HepG2 (cell line): Measurements from ENCODE around the gene BICDL2. TPM values are rescaled to one million over a fixed set of nuclear protein-coding genes. Genes with fewer than 3 reads are reported as not detected.

Experiments used
- ERF ChIP-seq: IDR thresholded peaks from 2 replicates; pipeline ENCODE4 v1.6.1; 2018; ENCODE audit warnings: missing biosample characterization, missing genetic modification reagents
- FOSL1 ChIP-seq: sonication (generic); formaldehyde crosslinking; IDR thresholded peaks from 2 replicates; pipeline ENCODE4 v1.9.0; 2021; ENCODE audit warnings: missing genetic modification reagents, borderline replicate concordance
- FOXM1 ChIP-seq: sonication (generic); formaldehyde crosslinking; IDR thresholded peaks from 2 replicates; pipeline ENCODE4 v1.5.0; 2020; ENCODE audit warnings: missing genetic modification reagents
- HINFP ChIP-seq: sonication (generic); formaldehyde crosslinking; IDR thresholded peaks from 2 replicates; pipeline ENCODE4 v1.4.0; 2020; ENCODE audit warnings: low read depth, mild to moderate bottlenecking, missing genetic modification reagents
- HIVEP1 ChIP-seq: sonication (generic); formaldehyde crosslinking; IDR thresholded peaks from 2 replicates; pipeline ENCODE4 v1.4.0; 2020; ENCODE audit warnings: mild to moderate bottlenecking, missing genetic modification reagents
- MEF2D ChIP-seq: sonication (generic); formaldehyde crosslinking; IDR thresholded peaks from 2 replicates; pipeline ENCODE4 v1.5.1; 2020; ENCODE audit warnings: mild to moderate bottlenecking, missing genetic modification reagents
- MIXL1 ChIP-seq: IDR thresholded peaks from 2 replicates; pipeline ENCODE4 v1.6.1; 2016
- NFRKB ChIP-seq: fragments of 450-650 bp; IDR thresholded peaks from 2 replicates; pipeline ENCODE4 v1.6.1; 2017
- PTBP1 ChIP-seq: fragments of 200-400 bp; formaldehyde crosslinking; IDR thresholded peaks from 2 replicates; pipeline ENCODE4 v1.6.1; 2018; ENCODE audit warnings: low read length, low read depth; ENCODE audit not compliant: poor library complexity, severe bottlenecking
- SNRNP70 ChIP-seq: fragments of 200-400 bp; formaldehyde crosslinking; IDR thresholded peaks from 2 replicates; pipeline ENCODE4 v1.6.1; 2017; ENCODE audit warnings: mild to moderate bottlenecking, low read depth, low read length, moderate library complexity
- ZNF142 ChIP-seq: sonication (generic); formaldehyde crosslinking; IDR thresholded peaks from 2 replicates; pipeline ENCODE4 v1.4.0; 2020; ENCODE audit warnings: missing genetic modification reagents
- ZNF207 ChIP-seq: fragments of 450-650 bp; IDR thresholded peaks from 2 replicates; pipeline ENCODE4 v1.6.1; 2016; ENCODE audit warnings: antibody characterized with exemption, borderline replicate concordance
- ZNF331 ChIP-seq: sonication (generic); formaldehyde crosslinking; IDR thresholded peaks from 2 replicates; pipeline ENCODE4 v1.4.0; 2020; ENCODE audit warnings: missing genetic modification reagents
- ZNF33B ChIP-seq: sonication (generic); formaldehyde crosslinking; IDR thresholded peaks from 2 replicates; pipeline ENCODE4 v1.5.1; 2020; ENCODE audit warnings: mild to moderate bottlenecking, missing genetic modification reagents
- ZNF382 ChIP-seq: sonication (generic); formaldehyde crosslinking; IDR thresholded peaks from 2 replicates; pipeline ENCODE4 v1.5.0; 2020; ENCODE audit warnings: missing genetic modification reagents, mild to moderate bottlenecking, borderline replicate concordance
- ZNF768 ChIP-seq: sonication (generic); formaldehyde crosslinking; IDR thresholded peaks from 2 replicates; pipeline ENCODE4 v1.4.0; 2020; ENCODE audit warnings: missing genetic modification reagents
- polyA plus RNA-seq, 8 experiments: library from polyadenylated mRNA; depleted of rRNA in 3 of 8; stranded (reverse) in 7 of 8; unstranded in 1 of 8; fragments of >200 nt; fragmentation: Illumina TruSeq in 4 of 8; extraction: Trizol in 4 of 8; gene quantifications; 2 replicates each; pipeline versions ENCODE4 v1.2.1 to v1.2.3, GENCODE V29; 2011 to 2016; ENCODE audit warnings: low read depth in 4 of 8, missing spikeins in 1 of 8, mixed read lengths in 1 of 8; ENCODE audit not compliant: insufficient read depth in 1 of 8
- total RNA-seq, 5 experiments: library from RNA; depleted of rRNA; stranded (reverse); fragments of >200 nt; fragmentation: Illumina TruSeq; extraction: Trizol; gene quantifications; 2 replicates each; pipeline ENCODE4 v1.2.3, GENCODE V29; 2016; ENCODE audit warnings: low read depth in 1 of 5
- TF ChIP-seq, protein P1 (sequence below): sonication (generic); formaldehyde crosslinking; IDR thresholded peaks from 2 replicates; pipeline ENCODE4 v1.5.0; 2020; ENCODE audit warnings: missing genetic modification reagents
- TF ChIP-seq, protein P2 (sequence below), 2 experiments: sonication (generic) in 1 of 2; formaldehyde crosslinking in 1 of 2; IDR thresholded peaks; 2 replicates each; pipeline versions ENCODE4 v1.4.0 to v1.6.1; 2018 to 2020; ENCODE audit warnings: missing genetic modification reagents in 2 of 2, borderline replicate concordance in 1 of 2, low read depth in 1 of 2, mild to moderate bottlenecking in 1 of 2, missing biosample characterization in 1 of 2
- TF ChIP-seq, protein P3 (sequence below): sonication (generic); formaldehyde crosslinking; IDR thresholded peaks from 2 replicates; pipeline ENCODE4 v1.4.0; 2020; ENCODE audit warnings: missing genetic modification reagents, low read depth, mild to moderate bottlenecking, borderline replicate concordance

BICDL2 gene
- total and polyA plus RNA-seq, 2 of the 13 experiments (the other 11 are each of a cell fraction or from before 2014, with no cell fraction given): 0.12 TPM; not detected in 1

GRCh38 chr16:3059041-3059722, 22.4 kb upstream of the BICDL2 start (continued):
- TF ChIP-seq, protein P1, sequence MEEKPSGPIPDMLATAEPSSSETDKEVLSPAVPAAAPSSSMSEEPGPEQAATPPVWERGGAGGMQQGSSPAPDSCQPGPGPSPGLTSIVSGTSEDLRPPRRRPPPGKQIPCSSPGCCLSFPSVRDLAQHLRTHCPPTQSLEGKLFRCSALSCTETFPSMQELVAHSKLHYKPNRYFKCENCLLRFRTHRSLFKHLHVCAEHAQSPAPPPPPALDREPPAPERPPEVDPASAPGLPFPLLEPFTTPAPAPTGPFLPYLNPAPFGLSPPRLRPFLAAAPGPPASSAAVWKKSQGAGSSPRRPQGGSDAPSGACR (CRISPR knock-in tag): no peak
- TF ChIP-seq PTBP1: no peak
- no peak for TF ChIP-seq ZNF207
- no peak; the same call in 1 of the 2 replicates for TF ChIP-seq ZNF768 (CRISPR knock-in tag)
- no peak for TF ChIP-seq FOXM1
- no peak for TF ChIP-seq SNRNP70
- no peak for TF ChIP-seq HINFP
- no peak for TF ChIP-seq ZNF382 (CRISPR knock-in tag)
- no peak for TF ChIP-seq HIVEP1 (CRISPR knock-in tag)
- TF ChIP-seq ZNF142 (CRISPR knock-in tag): peak; percentile 36; the same call in 1 of the 2 replicates
- TF ChIP-seq MIXL1 (CRISPR knock-in tag): no peak
- TF ChIP-seq MEF2D: no peak
- no peak for TF ChIP-seq NFRKB
- TF ChIP-seq ZNF33B: 0 out of 2 replicates have a peak, but pooled peaks have one; percentile 50
- TF ChIP-seq, protein P2, sequence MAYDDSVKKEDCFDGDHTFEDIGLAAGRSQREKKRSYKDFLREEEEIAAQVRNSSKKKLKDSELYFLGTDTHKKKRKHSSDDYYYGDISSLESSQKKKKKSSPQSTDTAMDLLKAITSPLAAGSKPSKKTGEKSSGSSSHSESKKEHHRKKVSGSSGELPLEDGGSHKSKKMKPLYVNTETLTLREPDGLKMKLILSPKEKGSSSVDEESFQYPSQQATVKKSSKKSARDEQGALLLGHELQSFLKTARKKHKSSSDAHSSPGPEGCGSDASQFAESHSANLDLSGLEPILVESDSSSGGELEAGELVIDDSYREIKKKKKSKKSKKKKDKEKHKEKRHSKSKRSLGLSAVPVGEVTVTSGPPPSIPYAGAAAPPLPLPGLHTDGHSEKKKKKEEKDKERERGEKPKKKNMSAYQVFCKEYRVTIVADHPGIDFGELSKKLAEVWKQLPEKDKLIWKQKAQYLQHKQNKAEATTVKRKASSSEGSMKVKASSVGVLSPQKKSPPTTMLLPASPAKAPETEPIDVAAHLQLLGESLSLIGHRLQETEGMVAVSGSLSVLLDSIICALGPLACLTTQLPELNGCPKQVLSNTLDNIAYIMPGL (CRISPR knock-in tag; IDR thresholded peaks at IDR 0.05; ENCODE audit: borderline replicate concordance in 1 of 2, low read depth in 1 of 2): peak; percentile 96 to 97
- peak; percentile 82 for TF ChIP-seq ERF
- TF ChIP-seq, protein P3, sequence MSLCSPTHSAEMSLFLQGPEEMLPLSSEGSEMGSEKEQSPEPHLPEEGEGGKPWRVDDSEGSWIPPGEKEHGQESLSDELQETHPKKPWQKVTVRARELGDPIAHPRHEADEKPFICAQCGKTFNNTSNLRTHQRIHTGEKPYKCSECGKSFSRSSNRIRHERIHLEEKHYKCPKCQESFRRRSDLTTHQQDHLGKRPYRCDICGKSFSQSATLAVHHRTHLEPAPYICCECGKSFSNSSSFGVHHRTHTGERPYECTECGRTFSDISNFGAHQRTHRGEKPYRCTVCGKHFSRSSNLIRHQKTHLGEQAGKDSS (CRISPR knock-in tag): peak; percentile 80
- peak; percentile 59 for TF ChIP-seq ZNF331
- no peak for TF ChIP-seq FOSL1 (CRISPR knock-in tag)
